GM23338 (cell line): ENCODE measurements around the gene ZSCAN1. TPM values are rescaled to one million over a fixed set of nuclear protein-coding genes. Genes with fewer than 3 reads are reported as not detected.

Experiments
- ATAC-seq: fragments of 200-7000 bp; cut with Tn5 transposase; 3 replicates; pipeline ENCODE4 v1.9.1; 2020
- DNase-seq: peaks from one replicate; pipeline ENCODE4 v3.0.0-alpha.2; 2015; ENCODE audit warnings: low spot score
- H2AFZ ChIP-seq: fragments of 200-600 bp; sonication (generic); 2 replicates; pipeline ENCODE4 v1.8.0; 2016; ENCODE audit warnings: antibody characterized with exemption, mild to moderate bottlenecking, moderate library complexity
- H3F3A ChIP-seq: fragments of 200-600 bp; sonication (generic); replicated peaks from 2 replicates; pipeline ENCODE4 v1.8.0; 2017; ENCODE audit warnings: antibody characterized with exemption, mixed run types, low read depth
- H3K27ac ChIP-seq: fragments of 200-600 bp; sonication (generic); 2 replicates; pipeline ENCODE4 v1.6.1; 2016; ENCODE audit warnings: low read depth
- H3K27me3 ChIP-seq: fragments of 200-600 bp; sonication (generic); 2 replicates; pipeline ENCODE4 v1.8.0; 2016; ENCODE audit warnings: mild to moderate bottlenecking, mixed run types, moderate library complexity; ENCODE audit not compliant: insufficient read depth
- H3K36me3 ChIP-seq: fragments of 200-600 bp; sonication (generic); 2 replicates; pipeline ENCODE4 v1.8.0; 2016; ENCODE audit warnings: mild to moderate bottlenecking; ENCODE audit not compliant: insufficient read depth
- H3K4me1 ChIP-seq: fragments of 200-600 bp; sonication (generic); 2 replicates; pipeline ENCODE4 v1.8.0; 2016; ENCODE audit warnings: mild to moderate bottlenecking, moderate library complexity; ENCODE audit not compliant: insufficient read depth
- H3K4me2 ChIP-seq: fragments of 200-600 bp; sonication (generic); 2 replicates; pipeline ENCODE4 v1.7.1; 2017; ENCODE audit warnings: mixed run types
- H3K4me3 ChIP-seq: fragments of 200-600 bp; sonication (generic); 2 replicates; pipeline ENCODE4 v1.6.1; 2016; ENCODE audit warnings: mixed run types
- H3K79me2 ChIP-seq: fragments of 200-600 bp; sonication (generic); replicated peaks from 2 replicates; pipeline ENCODE4 v1.8.0; 2017; ENCODE audit warnings: mild to moderate bottlenecking; ENCODE audit not compliant: insufficient read depth
- H3K9me2 ChIP-seq: fragments of 200-600 bp; sonication (generic); 2 replicates; pipeline ENCODE4 v1.8.0; 2017; ENCODE audit not compliant: insufficient read depth
- H4K20me1 ChIP-seq: fragments of 200-600 bp; sonication (generic); replicated peaks from 2 replicates; pipeline ENCODE4 v1.8.0; 2017; ENCODE audit warnings: mild to moderate bottlenecking; ENCODE audit not compliant: insufficient read depth
- H3K27ac Mint-ChIP-seq: 2 replicates; pipeline ENCODE4 v1.8.0; 2020; ENCODE audit warnings: inconsistent platforms, mild to moderate bottlenecking, moderate library complexity, mixed read lengths
- H3K27me3 Mint-ChIP-seq: 3 replicates; pipeline ENCODE4 v1.8.0; 2022; ENCODE audit warnings: low read depth, mild to moderate bottlenecking, moderate library complexity, mixed read lengths, inconsistent platforms; ENCODE audit not compliant: insufficient read depth, poor library complexity
- H3K36me3 Mint-ChIP-seq: 3 replicates; pipeline ENCODE4 v1.8.0; 2021; ENCODE audit warnings: low read depth, mild to moderate bottlenecking, inconsistent platforms, moderate library complexity, mixed read lengths
- H3K4me1 Mint-ChIP-seq: 3 replicates; pipeline ENCODE4 v1.8.0; 2020; ENCODE audit warnings: mild to moderate bottlenecking, inconsistent platforms, mixed read lengths
- H3K4me3 Mint-ChIP-seq: 3 replicates; pipeline ENCODE4 v1.8.0; 2021; ENCODE audit warnings: moderate library complexity, mild to moderate bottlenecking, inconsistent platforms, mixed read lengths
- H3K9me3 Mint-ChIP-seq: 3 replicates; pipeline ENCODE4 v1.8.0; 2020; ENCODE audit warnings: moderate library complexity, mild to moderate bottlenecking, inconsistent platforms, mixed read lengths
- CREB1 ChIP-seq: fragments of 250-450 bp; sonication (Bioruptor Pico); IDR thresholded peaks from 2 replicates; pipeline ENCODE4 v1.5.0; 2020; ENCODE audit warnings: low read depth, mild to moderate bottlenecking, moderate library complexity
- EZH2phosphoT487 ChIP-seq: fragments of 200-600 bp; sonication (generic); IDR thresholded peaks from one replicate; pipeline ENCODE4 v1.8.1; 2018; ENCODE audit warnings: antibody characterized with exemption; ENCODE audit not compliant: unreplicated experiment
- JUNB ChIP-seq: IDR thresholded peaks from one replicate; pipeline ENCODE4 v1.6.1; 2016; ENCODE audit warnings: antibody characterized with exemption; ENCODE audit not compliant: unreplicated experiment
- NANOG ChIP-seq: IDR thresholded peaks from 2 replicates; pipeline ENCODE4 v1.6.1; 2016; ENCODE audit warnings: antibody characterized with exemption, borderline replicate concordance
- POLR2AphosphoS5 ChIP-seq: IDR thresholded peaks from 2 replicates; pipeline ENCODE4 v1.6.1; 2016; ENCODE audit warnings: antibody characterized with exemption, low read depth
- STAT1 ChIP-seq: IDR thresholded peaks from one replicate; pipeline ENCODE4 v1.6.1; 2016; ENCODE audit warnings: antibody characterized with exemption; ENCODE audit not compliant: unreplicated experiment
- ZNF114 ChIP-seq: fragments of 250-450 bp; sonication (Bioruptor Pico); IDR thresholded peaks from 2 replicates; pipeline ENCODE4 v1.5.0; 2020; ENCODE audit warnings: mild to moderate bottlenecking, moderate library complexity
- ZNF331 ChIP-seq: fragments of 250-450 bp; sonication (Bioruptor Pico); IDR thresholded peaks from 2 replicates; pipeline ENCODE4 v1.5.0; 2020; ENCODE audit warnings: low read depth, mild to moderate bottlenecking, moderate library complexity
- polyA plus RNA-seq: library from polyadenylated mRNA; unstranded; fragments of >200 nt; fragmentation: Nextera tagmentation; extraction: Ambion mirVana; gene quantifications from 2 replicates; pipeline ENCODE4 v1.2.1, GENCODE V29; 2016
- total RNA-seq: library from RNA; depleted of rRNA; stranded (reverse); fragments of >200 nt; shearing (Covaris generic); gene quantifications from 2 replicates; pipeline ENCODE4 v1.2.3, GENCODE V29; 2014
- TF ChIP-seq, protein P1 (sequence below), 2 experiments: fragments of 200-600 bp in 1 of 2; sonication (generic) in 1 of 2; conservative IDR thresholded peaks; 2 replicates each; pipeline versions ENCODE4 v1.5.1 to v1.6.1; 2016 to 2017; ENCODE audit warnings: antibody characterized with exemption in 2 of 2, low read depth in 2 of 2, mild to moderate bottlenecking in 2 of 2, moderate library complexity in 1 of 2
- TF ChIP-seq, protein P2 (sequence below): fragments of 250-450 bp; sonication (Bioruptor Pico); IDR thresholded peaks from 2 replicates; pipeline ENCODE4 v1.5.0; 2020; ENCODE audit warnings: mild to moderate bottlenecking, moderate library complexity
- TF ChIP-seq, protein P3 (sequence below): IDR thresholded peaks from 2 replicates; pipeline ENCODE4 v1.6.1; 2016; ENCODE audit warnings: antibody characterized with exemption

Gene ZSCAN1
- total and polyA plus RNA-seq, 2 experiments from 2014 or later = 1.5 to 3.9 TPM

DNA sequence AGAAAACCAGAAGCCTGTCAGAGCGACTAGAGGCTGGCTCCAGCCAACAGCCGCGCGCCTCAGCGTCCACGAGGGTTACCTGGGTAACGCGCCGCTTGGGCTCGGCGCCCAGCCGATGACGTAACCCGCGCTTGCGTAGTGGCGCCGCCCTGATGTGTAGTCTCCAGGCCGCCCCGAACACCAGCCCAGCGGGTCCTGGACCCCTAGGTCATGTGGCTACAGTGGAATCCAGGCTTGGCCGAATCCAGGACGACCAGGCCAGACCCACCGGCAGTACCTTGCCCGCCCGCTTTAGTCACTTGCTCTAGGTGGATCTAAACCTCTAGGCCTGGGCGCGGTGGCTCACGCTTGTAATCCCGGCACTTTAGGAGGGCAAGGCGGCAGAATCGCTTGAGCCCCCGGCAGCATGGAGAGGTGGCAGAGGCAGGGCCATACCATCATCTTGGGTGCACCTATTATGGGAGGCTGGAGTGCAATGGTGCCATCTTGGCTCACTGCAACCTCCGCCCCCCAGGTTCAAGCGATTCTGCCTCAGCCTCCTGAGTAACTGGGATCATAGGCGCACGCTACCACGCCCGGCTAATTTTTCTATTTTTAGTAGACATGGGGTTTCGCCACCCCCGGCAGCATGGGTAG, 24.0 kb upstream of the ZSCAN1 start:
- DNase-seq (peak; percentile 90), ATAC-seq (peak; percentile 95)
- H3K4me3 ChIP-seq = peak overlapping the region; percentile 50
- Mint-ChIP-seq H3K4me1 (no peaks in the 10 kb centered on the region; the same call in 2 of the 3 replicates), H3K9me3 (peaks cover 88% of the 10 kb centered on the region), H3K27ac (peak overlapping the region; percentile 83), H3K27me3 (peaks cover 15% of the 10 kb centered on the region), H3K4me3 (peak overlapping the region; percentile 66), H3K36me3 (peaks cover 78% of the 10 kb centered on the region)
- H3K79me2 ChIP-seq = peaks cover 13% of the 10 kb centered on the region
- H2AFZ ChIP-seq = no peak overlapping the region
- peaks cover 14% of the 10 kb centered on the region for H3K36me3 ChIP-seq
- TF ChIP-seq NANOG (no peak), CREB1 (CRISPR knock-in tag) (peak; percentile 90)
- H3K9me2 ChIP-seq = peaks cover 3% of the 10 kb centered on the region; the same call in 1 of the 2 replicates
- no peaks in the 10 kb centered on the region for H3K4me1 ChIP-seq
- H3K4me2 ChIP-seq = peak overlapping the region; percentile 72
- peaks cover 12% of the 10 kb centered on the region for H3F3A ChIP-seq
- H4K20me1 ChIP-seq = no peaks in the 10 kb centered on the region; the same call in 1 of the 2 replicates
- H3K27ac ChIP-seq = no peak overlapping the region
- H3K27me3 ChIP-seq = no peaks in the 10 kb centered on the region

DNA sequence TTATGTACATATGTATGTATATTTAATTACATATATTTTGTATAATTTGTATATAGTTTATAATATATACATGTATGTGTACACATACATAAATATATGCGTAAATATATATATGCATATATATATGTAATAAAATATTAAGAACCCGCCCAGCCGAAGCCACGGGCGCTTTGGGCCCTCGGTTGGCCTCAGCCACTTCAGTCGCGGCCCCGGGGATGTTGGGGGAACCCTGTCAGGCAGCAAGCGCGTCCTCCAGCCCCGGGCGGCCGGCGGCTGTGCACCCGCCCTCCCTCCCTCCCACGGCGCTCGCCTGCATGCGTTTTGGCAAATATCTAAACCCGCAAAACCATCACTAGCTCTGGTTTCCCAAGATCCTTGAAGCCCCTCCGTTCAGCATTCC, 23.3 kb upstream of the ZSCAN1 start:
- no peaks in the 10 kb centered on the region; the same call in 1 of the 2 replicates for H4K20me1 ChIP-seq
- peaks cover 6% of the 10 kb centered on the region; the same call in 1 of the 2 replicates for H3K79me2 ChIP-seq
- H3K4me3 ChIP-seq = no peak overlapping the region
- H3K4me1 ChIP-seq = no peaks in the 10 kb centered on the region
- no peak overlapping the region for H2AFZ ChIP-seq
- H3F3A ChIP-seq = peaks cover 12% of the 10 kb centered on the region; the same call in 1 of the 2 replicates
- no peaks in the 10 kb centered on the region; the same call in 2 of the 3 replicates for H3K4me1 Mint-ChIP-seq
- peaks cover 15% of the 10 kb centered on the region for H3K27me3 Mint-ChIP-seq
- H3K9me2 ChIP-seq = peaks cover 3% of the 10 kb centered on the region; the same call in 1 of the 2 replicates
- H3K36me3 Mint-ChIP-seq = peaks cover 73% of the 10 kb centered on the region
- H3K4me3 Mint-ChIP-seq = no peak overlapping the region
- ATAC-seq (no peak), DNase-seq (no peak)
- H3K9me3 Mint-ChIP-seq = peaks cover 85% of the 10 kb centered on the region
- H3K27ac ChIP-seq = no peak overlapping the region
- H3K27ac Mint-ChIP-seq = no peak overlapping the region
- H3K36me3 ChIP-seq = peaks cover 8% of the 10 kb centered on the region
- H3K4me2 ChIP-seq = no peak overlapping the region
- H3K27me3 ChIP-seq = no peaks in the 10 kb centered on the region
- TF ChIP-seq, protein P1, sequence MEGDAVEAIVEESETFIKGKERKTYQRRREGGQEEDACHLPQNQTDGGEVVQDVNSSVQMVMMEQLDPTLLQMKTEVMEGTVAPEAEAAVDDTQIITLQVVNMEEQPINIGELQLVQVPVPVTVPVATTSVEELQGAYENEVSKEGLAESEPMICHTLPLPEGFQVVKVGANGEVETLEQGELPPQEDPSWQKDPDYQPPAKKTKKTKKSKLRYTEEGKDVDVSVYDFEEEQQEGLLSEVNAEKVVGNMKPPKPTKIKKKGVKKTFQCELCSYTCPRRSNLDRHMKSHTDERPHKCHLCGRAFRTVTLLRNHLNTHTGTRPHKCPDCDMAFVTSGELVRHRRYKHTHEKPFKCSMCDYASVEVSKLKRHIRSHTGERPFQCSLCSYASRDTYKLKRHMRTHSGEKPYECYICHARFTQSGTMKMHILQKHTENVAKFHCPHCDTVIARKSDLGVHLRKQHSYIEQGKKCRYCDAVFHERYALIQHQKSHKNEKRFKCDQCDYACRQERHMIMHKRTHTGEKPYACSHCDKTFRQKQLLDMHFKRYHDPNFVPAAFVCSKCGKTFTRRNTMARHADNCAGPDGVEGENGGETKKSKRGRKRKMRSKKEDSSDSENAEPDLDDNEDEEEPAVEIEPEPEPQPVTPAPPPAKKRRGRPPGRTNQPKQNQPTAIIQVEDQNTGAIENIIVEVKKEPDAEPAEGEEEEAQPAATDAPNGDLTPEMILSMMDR (conservative IDR thresholded peaks at IDR 0.05; ENCODE audit: low read depth in 2 of 2) = no peak
- TF ChIP-seq CREB1 (CRISPR knock-in tag) (no peak), POLR2AphosphoS5 (no peak), ZNF331 (CRISPR knock-in tag) (no peak), STAT1 (no peak), EZH2phosphoT487 (no peak), JUNB (no peak), ZNF114 (CRISPR knock-in tag) (no peak)
- TF ChIP-seq, protein P2, sequence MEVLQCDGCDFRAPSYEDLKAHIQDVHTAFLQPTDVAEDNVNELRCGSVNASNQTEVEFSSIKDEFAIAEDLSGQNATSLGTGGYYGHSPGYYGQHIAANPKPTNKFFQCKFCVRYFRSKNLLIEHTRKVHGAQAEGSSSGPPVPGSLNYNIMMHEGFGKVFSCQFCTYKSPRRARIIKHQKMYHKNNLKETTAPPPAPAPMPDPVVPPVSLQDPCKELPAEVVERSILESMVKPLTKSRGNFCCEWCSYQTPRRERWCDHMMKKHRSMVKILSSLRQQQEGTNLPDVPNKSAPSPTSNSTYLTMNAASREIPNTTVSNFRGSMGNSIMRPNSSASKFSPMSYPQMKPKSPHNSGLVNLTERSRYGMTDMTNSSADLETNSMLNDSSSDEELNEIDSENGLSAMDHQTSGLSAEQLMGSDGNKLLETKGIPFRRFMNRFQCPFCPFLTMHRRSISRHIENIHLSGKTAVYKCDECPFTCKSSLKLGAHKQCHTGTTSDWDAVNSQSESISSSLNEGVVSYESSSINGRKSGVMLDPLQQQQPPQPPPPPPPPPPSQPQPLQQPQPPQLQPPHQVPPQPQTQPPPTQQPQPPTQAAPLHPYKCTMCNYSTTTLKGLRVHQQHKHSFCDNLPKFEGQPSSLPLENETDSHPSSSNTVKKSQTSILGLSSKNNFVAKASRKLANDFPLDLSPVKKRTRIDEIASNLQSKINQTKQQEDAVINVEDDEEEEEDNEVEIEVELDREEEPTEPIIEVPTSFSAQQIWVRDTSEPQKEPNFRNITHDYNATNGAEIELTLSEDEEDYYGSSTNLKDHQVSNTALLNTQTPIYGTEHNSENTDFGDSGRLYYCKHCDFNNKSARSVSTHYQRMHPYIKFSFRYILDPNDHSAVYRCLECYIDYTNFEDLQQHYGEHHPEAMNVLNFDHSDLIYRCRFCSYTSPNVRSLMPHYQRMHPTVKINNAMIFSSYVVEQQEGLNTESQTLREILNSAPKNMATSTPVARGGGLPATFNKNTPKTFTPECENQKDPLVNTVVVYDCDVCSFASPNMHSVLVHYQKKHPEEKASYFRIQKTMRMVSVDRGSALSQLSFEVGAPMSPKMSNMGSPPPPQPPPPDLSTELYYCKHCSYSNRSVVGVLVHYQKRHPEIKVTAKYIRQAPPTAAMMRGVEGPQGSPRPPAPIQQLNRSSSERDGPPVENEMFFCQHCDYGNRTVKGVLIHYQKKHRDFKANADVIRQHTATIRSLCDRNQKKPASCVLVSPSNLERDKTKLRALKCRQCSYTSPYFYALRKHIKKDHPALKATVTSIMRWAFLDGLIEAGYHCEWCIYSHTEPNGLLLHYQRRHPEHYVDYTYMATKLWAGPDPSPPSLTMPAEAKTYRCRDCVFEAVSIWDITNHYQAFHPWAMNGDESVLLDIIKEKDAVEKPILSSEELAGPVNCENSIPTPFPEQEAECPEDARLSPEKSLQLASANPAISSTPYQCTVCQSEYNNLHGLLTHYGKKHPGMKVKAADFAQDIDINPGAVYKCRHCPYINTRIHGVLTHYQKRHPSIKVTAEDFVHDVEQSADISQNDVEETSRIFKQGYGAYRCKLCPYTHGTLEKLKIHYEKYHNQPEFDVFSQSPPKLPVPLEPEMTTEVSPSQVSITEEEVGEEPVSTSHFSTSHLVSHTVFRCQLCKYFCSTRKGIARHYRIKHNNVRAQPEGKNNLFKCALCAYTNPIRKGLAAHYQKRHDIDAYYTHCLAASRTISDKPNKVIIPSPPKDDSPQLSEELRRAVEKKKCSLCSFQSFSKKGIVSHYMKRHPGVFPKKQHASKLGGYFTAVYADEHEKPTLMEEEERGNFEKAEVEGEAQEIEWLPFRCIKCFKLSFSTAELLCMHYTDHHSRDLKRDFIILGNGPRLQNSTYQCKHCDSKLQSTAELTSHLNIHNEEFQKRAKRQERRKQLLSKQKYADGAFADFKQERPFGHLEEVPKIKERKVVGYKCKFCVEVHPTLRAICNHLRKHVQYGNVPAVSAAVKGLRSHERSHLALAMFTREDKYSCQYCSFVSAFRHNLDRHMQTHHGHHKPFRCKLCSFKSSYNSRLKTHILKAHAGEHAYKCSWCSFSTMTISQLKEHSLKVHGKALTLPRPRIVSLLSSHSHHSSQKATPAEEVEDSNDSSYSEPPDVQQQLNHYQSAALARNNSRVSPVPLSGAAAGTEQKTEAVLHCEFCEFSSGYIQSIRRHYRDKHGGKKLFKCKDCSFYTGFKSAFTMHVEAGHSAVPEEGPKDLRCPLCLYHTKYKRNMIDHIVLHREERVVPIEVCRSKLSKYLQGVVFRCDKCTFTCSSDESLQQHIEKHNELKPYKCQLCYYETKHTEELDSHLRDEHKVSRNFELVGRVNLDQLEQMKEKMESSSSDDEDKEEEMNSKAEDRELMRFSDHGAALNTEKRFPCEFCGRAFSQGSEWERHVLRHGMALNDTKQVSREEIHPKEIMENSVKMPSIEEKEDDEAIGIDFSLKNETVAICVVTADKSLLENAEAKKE (CRISPR knock-in tag) = no peak
- TF ChIP-seq, protein P3, sequence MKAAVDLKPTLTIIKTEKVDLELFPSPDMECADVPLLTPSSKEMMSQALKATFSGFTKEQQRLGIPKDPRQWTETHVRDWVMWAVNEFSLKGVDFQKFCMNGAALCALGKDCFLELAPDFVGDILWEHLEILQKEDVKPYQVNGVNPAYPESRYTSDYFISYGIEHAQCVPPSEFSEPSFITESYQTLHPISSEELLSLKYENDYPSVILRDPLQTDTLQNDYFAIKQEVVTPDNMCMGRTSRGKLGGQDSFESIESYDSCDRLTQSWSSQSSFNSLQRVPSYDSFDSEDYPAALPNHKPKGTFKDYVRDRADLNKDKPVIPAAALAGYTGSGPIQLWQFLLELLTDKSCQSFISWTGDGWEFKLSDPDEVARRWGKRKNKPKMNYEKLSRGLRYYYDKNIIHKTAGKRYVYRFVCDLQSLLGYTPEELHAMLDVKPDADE = no peak
